HG03457 (cell line): ENCODE data around the gene PIK3CD.

Source experiments
- ATAC-seq: cut with Tn5 transposase; IDR thresholded peaks from one replicate; pipeline ENCODE4 v1.9.1; 2021; ENCODE audit warnings: moderate number of reproducible peaks; ENCODE audit not compliant: unreplicated experiment

The PIK3CD gene

GRCh38 chr1:9716404-9717192, 65.1 kb downstream of the PIK3CD start:
- no peak for ATAC-seq

GRCh38 chr1:9717193-9718005, 65.9 kb downstream of the PIK3CD start:
- no peak for ATAC-seq

GRCh38 chr1:9718006-9718680, 66.6 kb downstream of the PIK3CD start:
- no peak for ATAC-seq

- ATAC-seq: no peak
These were observed 68.6 kb downstream of the PIK3CD start for GRCh38 chr1:9719978-9720722.

- no peak for ATAC-seq
These were observed 69.5 kb downstream of the PIK3CD start for GRCh38 chr1:9720785-9721605.

GRCh38 chr1:9721606-9722377, 70.3 kb downstream of the PIK3CD start:
- no peak for ATAC-seq

GRCh38 chr1:9722378-9722749, 70.8 kb downstream of the PIK3CD start:
- no peak for ATAC-seq

GRCh38 chr1:9723068-9723805, 71.7 kb downstream of the PIK3CD start:
- no peak for ATAC-seq

- ATAC-seq: no peak
These were observed 72.4 kb downstream of the PIK3CD start for GRCh38 chr1:9723926-9724325.

- no peak for ATAC-seq
These were observed 73.4 kb downstream of the PIK3CD start for GRCh38 chr1:9724706-9725476.

- ATAC-seq: no peak
These were observed 74.9 kb downstream of the PIK3CD start for GRCh38 chr1:9726406-9726805.

GRCh38 chr1:9726905-9727595, 75.5 kb downstream of the PIK3CD start:
- no peak for ATAC-seq

GRCh38 chr1:9728451-9729295, 77.1 kb downstream of the PIK3CD start:
- no peak for ATAC-seq

GRCh38 chr1:9729523-9729922, 78.0 kb downstream of the PIK3CD start:
- ATAC-seq: no peak

GRCh38 chr1:9730096-9730901, 78.8 kb downstream of the PIK3CD start:
- ATAC-seq: no peak
